Measurements from ENCODE around the gene KIF1B.

DNA sequence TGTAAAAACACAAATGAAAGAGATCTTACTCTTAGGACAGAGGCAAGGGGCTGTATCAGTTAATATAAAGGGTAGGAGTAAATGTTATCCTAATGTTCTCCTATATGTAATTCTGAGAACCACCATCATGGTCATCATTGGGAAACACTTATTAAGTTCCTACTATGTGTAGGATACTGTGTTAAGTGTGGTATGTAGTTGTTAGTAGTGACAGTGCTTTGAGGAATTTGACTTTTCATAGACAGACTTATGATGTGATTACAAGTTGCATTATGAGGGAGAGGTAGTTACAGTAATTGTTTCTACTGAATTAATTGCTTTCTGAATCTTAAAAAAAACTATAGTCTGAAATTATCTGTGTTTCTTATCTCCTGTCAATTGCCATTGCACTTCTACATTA is 136.7 kb downstream of the KIF1B start:
- no peak for TF ChIP-seq POLR2A (IDR thresholded peaks at IDR 0.05; ENCODE audit: low read depth, low read length)
- TF ChIP-seq TAF1 (IDR thresholded peaks at IDR 0.05; ENCODE audit: low read depth, low read length) = no peak
- no peak for TF ChIP-seq POLR2AphosphoS5 (IDR thresholded peaks at IDR 0.05; ENCODE audit: low read depth, low read length)
